ENCODE data around the gene UBXN2A. TPM values are rescaled to one million over a fixed set of nuclear protein-coding genes. Genes with fewer than 3 reads are reported as not detected.

UBXN2A gene
- total RNA-seq, 1 donor = 10.9 TPM

GRCh38 chr2:24046599-24046929, 106.3 kb downstream of the UBXN2A start:
- no peak for TF ChIP-seq CTCF (IDR thresholded peaks at IDR 0.05; ENCODE audit: extremely low read depth, low read depth, low read length)
- peak; percentile 58 for DNase-seq (ENCODE audit: insufficient read length, low spot score, missing footprints)

GRCh38 chr2:24046930-24047702, 106.9 kb downstream of the UBXN2A start, which contains the start of gene WDCP:
WDCP (minus strand) TSS chr2:24047391; CDS start chr2:24039494, 7,897 bp downstream.
- no peaks in the 10 kb centered on the region for H3K36me3 ChIP-seq (ENCODE audit: insufficient read depth, low read length)
- H3K4me2 ChIP-seq (ENCODE audit: insufficient read depth, low read length) = peak within 1 kb of the TSS; percentile 97
- H3K4me1 ChIP-seq (ENCODE audit: insufficient read depth, low read length) = peaks cover 20% of the 10 kb centered on the region
- no peak for TF ChIP-seq CTCF (IDR thresholded peaks at IDR 0.05; ENCODE audit: extremely low read depth, low read depth, low read length)
- peaks cover 3% of the 10 kb centered on the region for H3K27me3 ChIP-seq (ENCODE audit: insufficient read depth, low read length)
- peak within 1 kb of the TSS; percentile 97 for H2AFZ ChIP-seq (ENCODE audit: low read length)
- no peaks in the 10 kb centered on the region for H4K20me1 ChIP-seq (ENCODE audit: insufficient read depth, low read length)
- DNase-seq (ENCODE audit: insufficient read length, low spot score, missing footprints) = peak; percentile 97
- H3K79me2 ChIP-seq (ENCODE audit: insufficient read depth, low read length) = peaks cover 27% of the 10 kb centered on the region
- peak within 1 kb of the TSS; percentile 99 for H3K4me3 ChIP-seq (ENCODE audit: insufficient read depth, low read length)
- H3K27ac ChIP-seq (ENCODE audit: low read depth, low read length) = peak within 1 kb of the TSS; percentile 53
- no peaks in the 10 kb centered on the region for H3K9me3 ChIP-seq (ENCODE audit: low read depth, low read length)

More at GRCh38 chr2:24046599-24046929, 106.3 kb downstream of the UBXN2A start:
- H3K4me2 ChIP-seq (ENCODE audit: insufficient read depth, low read length) = peak overlapping the region; percentile 97
- H3K27me3 ChIP-seq (ENCODE audit: insufficient read depth, low read length) = peaks cover 3% of the 10 kb centered on the region
- peak overlapping the region; percentile 99 for H3K4me3 ChIP-seq (ENCODE audit: insufficient read depth, low read length)
- H4K20me1 ChIP-seq (ENCODE audit: insufficient read depth, low read length) = no peaks in the 10 kb centered on the region
- H3K9me3 ChIP-seq (ENCODE audit: low read depth, low read length) = no peaks in the 10 kb centered on the region
- H3K27ac ChIP-seq (ENCODE audit: low read depth, low read length) = peak overlapping the region; percentile 53
- H3K79me2 ChIP-seq (ENCODE audit: insufficient read depth, low read length) = peaks cover 27% of the 10 kb centered on the region
- H3K4me1 ChIP-seq (ENCODE audit: insufficient read depth, low read length) = peaks cover 20% of the 10 kb centered on the region
- peak overlapping the region; percentile 97 for H2AFZ ChIP-seq (ENCODE audit: low read length)
- H3K36me3 ChIP-seq (ENCODE audit: insufficient read depth, low read length) = no peaks in the 10 kb centered on the region

- peak overlapping the region; percentile 97 for H2AFZ ChIP-seq (ENCODE audit: low read length)
- peak overlapping the region; percentile 66 for H3K4me2 ChIP-seq (ENCODE audit: insufficient read depth, low read length)
- no peaks in the 10 kb centered on the region for H4K20me1 ChIP-seq (ENCODE audit: insufficient read depth, low read length)
- TF ChIP-seq CTCF (IDR thresholded peaks at IDR 0.05; ENCODE audit: extremely low read depth, low read depth, low read length) = no peak
- H3K27me3 ChIP-seq (ENCODE audit: insufficient read depth, low read length) = peaks cover 3% of the 10 kb centered on the region
- peak overlapping the region; percentile 99 for H3K4me3 ChIP-seq (ENCODE audit: insufficient read depth, low read length)
- peaks cover 20% of the 10 kb centered on the region for H3K4me1 ChIP-seq (ENCODE audit: insufficient read depth, low read length)
- no peaks in the 10 kb centered on the region for H3K9me3 ChIP-seq (ENCODE audit: low read depth, low read length)
- no peak for DNase-seq (ENCODE audit: insufficient read length, low spot score, missing footprints)
- H3K27ac ChIP-seq (ENCODE audit: low read depth, low read length) = no peak overlapping the region
- no peaks in the 10 kb centered on the region for H3K36me3 ChIP-seq (ENCODE audit: insufficient read depth, low read length)
- peaks cover 27% of the 10 kb centered on the region for H3K79me2 ChIP-seq (ENCODE audit: insufficient read depth, low read length)
Measured at GRCh38 chr2:24047703-24048033, 107.4 kb downstream of the UBXN2A start.

GRCh38 chr2:24048769-24049484, 108.7 kb downstream of the UBXN2A start:
- Histone ChIP-seq H2AFZ (ENCODE audit: low read length) (peak overlapping the region; percentile 16), H3K4me2 (ENCODE audit: insufficient read depth, low read length) (peak overlapping the region; percentile 86), H3K27ac (ENCODE audit: low read depth, low read length) (no peak overlapping the region), H4K20me1 (ENCODE audit: insufficient read depth, low read length) (no peaks in the 10 kb centered on the region), H3K4me1 (ENCODE audit: insufficient read depth, low read length) (peaks cover 20% of the 10 kb centered on the region), H3K27me3 (ENCODE audit: insufficient read depth, low read length) (peaks cover 3% of the 10 kb centered on the region), H3K79me2 (ENCODE audit: insufficient read depth, low read length) (peaks cover 21% of the 10 kb centered on the region), H3K4me3 (ENCODE audit: insufficient read depth, low read length) (peak overlapping the region; percentile 77), H3K9me3 (ENCODE audit: low read depth, low read length) (no peaks in the 10 kb centered on the region), H3K36me3 (ENCODE audit: insufficient read depth, low read length) (no peaks in the 10 kb centered on the region)
- no peak for TF ChIP-seq CTCF (IDR thresholded peaks at IDR 0.05; ENCODE audit: extremely low read depth, low read depth, low read length)
- peak; percentile 48 for DNase-seq (ENCODE audit: insufficient read length, low spot score, missing footprints)
